Esophagus muscularis mucosa (tissue), 4 donors: ENCODE measurements around the gene TENM3.
A peak's percentile ranks its signal among the peaks of the same experiment; 100 is the strongest.

Experiments used
- CTCF ChIP-seq, 3 experiments: fragments of 200-600 bp in 2 of 3; fragments of 450-650 bp in 1 of 3; sonication (generic) in 2 of 3; IDR thresholded peaks; one replicate each; pipeline ENCODE4 v1.5.1; 2017 to 2019; ENCODE audit warnings: antibody characterized with exemption in 3 of 3, mild to moderate bottlenecking in 2 of 3, moderate library complexity in 1 of 3
- EP300 ChIP-seq: sonication (generic); formaldehyde crosslinking; IDR thresholded peaks from one replicate; pipeline ENCODE4 v1.6.1; 2017; ENCODE audit warnings: antibody characterized with exemption
- POLR2A ChIP-seq: fragments of 450-650 bp; IDR thresholded peaks from one replicate; pipeline ENCODE4 v1.6.1; 2017; ENCODE audit warnings: antibody characterized with exemption, moderate library complexity, mild to moderate bottlenecking, low read depth
- POLR2AphosphoS5 ChIP-seq, 2 donors: sonication (generic); formaldehyde crosslinking; IDR thresholded peaks; one replicate each; pipeline ENCODE4 v1.6.1; 2017; ENCODE audit warnings: antibody characterized with exemption in 2 of 2

GRCh38 chr4:182448281-182449151 lies 205.3 kb downstream of the TENM3 start:
- TF ChIP-seq CTCF (IDR thresholded peaks at IDR 0.05): peak in 1 of 3 experiments; percentile 10
- peak; percentile 79 to 83 for TF ChIP-seq POLR2AphosphoS5 (IDR thresholded peaks at IDR 0.05)
- TF ChIP-seq EP300: no peak
- no peak for TF ChIP-seq POLR2A
